HepG2 (cell line): Measurements from ENCODE around the gene SLC51B. TPM values are rescaled to one million over a fixed set of nuclear protein-coding genes. Genes with fewer than 3 reads are reported as not detected.

Experiments
- ASH2L ChIP-seq: fragments of 300-600, 200-600 bp; sonication (generic); IDR thresholded peaks from 2 replicates; pipeline ENCODE4 v1.7.0; 2017; ENCODE audit warnings: low read depth, mild to moderate bottlenecking, moderate library complexity, mixed read lengths, low read length; ENCODE audit not compliant: insufficient read length
- ETV6 ChIP-seq: sonication (generic); formaldehyde crosslinking; conservative IDR thresholded peaks from 2 replicates; pipeline ENCODE4 v1.4.0; 2020; ENCODE audit warnings: missing genetic modification reagents
- KLF13 ChIP-seq: sonication (generic); formaldehyde crosslinking; IDR thresholded peaks from 2 replicates; pipeline ENCODE4 v1.4.0; 2020; ENCODE audit warnings: mild to moderate bottlenecking, missing genetic modification reagents
- MAZ ChIP-seq, 2 experiments: sonication (generic) in 1 of 2; formaldehyde crosslinking in 1 of 2; IDR thresholded peaks; 2 replicates each; pipeline versions ENCODE4 v1.5.0 to v1.6.1; 2012 to 2020; ENCODE audit warnings: low read depth in 2 of 2, mild to moderate bottlenecking in 2 of 2, borderline replicate concordance in 1 of 2, improper control_type of control experiment in 1 of 2, low read length in 1 of 2, missing genetic modification reagents in 1 of 2, moderate library complexity in 1 of 2
- NFYB ChIP-seq: sonication (generic); formaldehyde crosslinking; IDR thresholded peaks from 2 replicates; pipeline ENCODE4 v1.4.0; 2020; ENCODE audit warnings: missing genetic modification reagents
- SRSF4 ChIP-seq: fragments of 200-400 bp; formaldehyde crosslinking; IDR thresholded peaks from one replicate; pipeline ENCODE4 v1.6.1; 2018; ENCODE audit warnings: mild to moderate bottlenecking, low read depth, low read length, moderate library complexity; ENCODE audit not compliant: poor library complexity, severe bottlenecking
- TBX2 ChIP-seq: sonication (generic); formaldehyde crosslinking; IDR thresholded peaks from 2 replicates; pipeline ENCODE4 v1.5.0; 2020; ENCODE audit warnings: missing genetic modification reagents, mild to moderate bottlenecking, borderline replicate concordance
- ZNF253 ChIP-seq: sonication (generic); formaldehyde crosslinking; IDR thresholded peaks from 2 replicates; pipeline ENCODE4 v1.8.0; 2022; ENCODE audit warnings: mild to moderate bottlenecking, missing genetic modification reagents, borderline replicate concordance
- ZNF30 ChIP-seq: sonication (generic); formaldehyde crosslinking; IDR thresholded peaks from 2 replicates; pipeline ENCODE4 v1.5.0; 2020; ENCODE audit warnings: mild to moderate bottlenecking, missing genetic modification reagents
- ZNF333 ChIP-seq: sonication (generic); formaldehyde crosslinking; IDR thresholded peaks from 2 replicates; pipeline ENCODE4 v1.4.0; 2020; ENCODE audit warnings: mild to moderate bottlenecking, missing genetic modification reagents, borderline replicate concordance
- ZNF430 ChIP-seq: sonication (generic); formaldehyde crosslinking; IDR thresholded peaks from 2 replicates; pipeline ENCODE4 v1.9.0; 2021; ENCODE audit warnings: mild to moderate bottlenecking, missing genetic modification reagents
- polyA plus RNA-seq, 8 experiments: library from polyadenylated mRNA; depleted of rRNA in 3 of 8; stranded (reverse) in 7 of 8; unstranded in 1 of 8; fragments of >200 nt; fragmentation: Illumina TruSeq in 4 of 8; extraction: Trizol in 4 of 8; gene quantifications; 2 replicates each; pipeline versions ENCODE4 v1.2.1 to v1.2.3, GENCODE V29; 2011 to 2016; ENCODE audit warnings: low read depth in 4 of 8, missing spikeins in 1 of 8, mixed read lengths in 1 of 8; ENCODE audit not compliant: insufficient read depth in 1 of 8
- total RNA-seq, 5 experiments: library from RNA; depleted of rRNA; stranded (reverse); fragments of >200 nt; fragmentation: Illumina TruSeq; extraction: Trizol; gene quantifications; 2 replicates each; pipeline ENCODE4 v1.2.3, GENCODE V29; 2016; ENCODE audit warnings: low read depth in 1 of 5
- TF ChIP-seq, protein P1 (sequence below): sonication (generic); formaldehyde crosslinking; IDR thresholded peaks from 2 replicates; pipeline ENCODE4 v1.9.0; 2021; ENCODE audit warnings: missing genetic modification reagents, mild to moderate bottlenecking, borderline replicate concordance
- TF ChIP-seq, protein P2 (sequence below): IDR thresholded peaks from 2 replicates; pipeline ENCODE4 v1.6.1; 2018; ENCODE audit warnings: missing genetic modification reagents
- TF ChIP-seq, protein P3 (sequence below): fragments of 450-650 bp; IDR thresholded peaks from 2 replicates; pipeline ENCODE4 v1.6.1; 2017
- TF ChIP-seq, protein P4 (sequence below): sonication (generic); formaldehyde crosslinking; IDR thresholded peaks from 2 replicates; pipeline ENCODE4 v1.8.1; 2022; ENCODE audit warnings: low read depth, mild to moderate bottlenecking, missing genetic modification reagents
- TF ChIP-seq, protein P5 (sequence below): sonication (generic); formaldehyde crosslinking; IDR thresholded peaks from 2 replicates; pipeline ENCODE4 v1.4.0; 2020; ENCODE audit warnings: missing genetic modification reagents
- TF ChIP-seq, protein P6 (sequence below): sonication (generic); formaldehyde crosslinking; IDR thresholded peaks from 2 replicates; pipeline ENCODE4 v1.4.0; 2020; ENCODE audit warnings: missing genetic modification reagents; ENCODE audit errors: not compliant biosample characterization

Gene SLC51B
- total and polyA plus RNA-seq, 2 of the 13 experiments (the other 11 are each of a cell fraction or from before 2014, with no cell fraction given) = 14.9 to 17.1 TPM

DNA sequence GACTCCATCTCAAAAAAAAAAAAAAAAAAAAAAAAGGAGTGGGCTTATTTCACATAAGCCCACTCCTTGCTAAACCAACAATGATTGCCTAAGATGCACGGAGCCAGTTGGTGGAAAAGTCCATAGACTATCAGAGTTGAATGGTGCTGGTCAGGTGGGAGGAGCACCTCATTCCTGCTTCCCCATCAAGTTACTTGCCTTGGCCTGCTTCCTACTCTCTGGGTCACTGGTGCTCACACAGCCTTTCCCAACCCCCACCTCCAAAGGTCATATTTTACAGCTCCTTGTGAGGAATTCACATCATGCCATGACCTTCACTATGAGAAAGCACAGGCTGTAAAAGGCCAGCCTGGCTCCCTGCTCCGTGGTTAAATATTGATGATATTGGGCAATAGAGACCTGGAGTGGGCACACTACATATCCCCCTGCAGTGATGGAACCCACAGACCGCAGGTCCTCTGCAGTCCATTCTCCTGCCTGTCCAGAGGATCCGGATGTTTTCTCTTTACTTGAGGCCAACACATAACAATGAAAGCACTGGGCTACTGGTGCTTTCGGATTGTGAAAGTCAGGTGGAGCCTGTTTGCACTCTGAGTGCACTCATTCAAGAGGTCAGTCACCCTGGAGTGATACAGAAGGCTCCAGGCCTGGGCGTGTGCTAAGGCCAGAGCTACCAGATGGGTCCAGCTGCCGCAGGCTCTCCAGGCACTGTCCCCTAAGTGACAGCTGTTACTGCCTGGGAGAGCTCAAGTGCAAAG is at the start of gene SLC51B (continued):
- TF ChIP-seq, protein P1, sequence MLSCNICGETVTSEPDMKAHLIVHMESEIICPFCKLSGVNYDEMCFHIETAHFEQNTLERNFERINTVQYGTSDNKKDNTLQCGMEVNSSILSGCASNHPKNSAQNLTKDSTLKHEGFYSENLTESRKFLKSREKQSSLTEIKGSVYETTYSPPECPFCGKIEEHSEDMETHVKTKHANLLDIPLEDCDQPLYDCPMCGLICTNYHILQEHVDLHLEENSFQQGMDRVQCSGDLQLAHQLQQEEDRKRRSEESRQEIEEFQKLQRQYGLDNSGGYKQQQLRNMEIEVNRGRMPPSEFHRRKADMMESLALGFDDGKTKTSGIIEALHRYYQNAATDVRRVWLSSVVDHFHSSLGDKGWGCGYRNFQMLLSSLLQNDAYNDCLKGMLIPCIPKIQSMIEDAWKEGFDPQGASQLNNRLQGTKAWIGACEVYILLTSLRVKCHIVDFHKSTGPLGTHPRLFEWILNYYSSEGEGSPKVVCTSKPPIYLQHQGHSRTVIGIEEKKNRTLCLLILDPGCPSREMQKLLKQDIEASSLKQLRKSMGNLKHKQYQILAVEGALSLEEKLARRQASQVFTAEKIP (CRISPR knock-in tag) = no peak
- TF ChIP-seq, protein P2, sequence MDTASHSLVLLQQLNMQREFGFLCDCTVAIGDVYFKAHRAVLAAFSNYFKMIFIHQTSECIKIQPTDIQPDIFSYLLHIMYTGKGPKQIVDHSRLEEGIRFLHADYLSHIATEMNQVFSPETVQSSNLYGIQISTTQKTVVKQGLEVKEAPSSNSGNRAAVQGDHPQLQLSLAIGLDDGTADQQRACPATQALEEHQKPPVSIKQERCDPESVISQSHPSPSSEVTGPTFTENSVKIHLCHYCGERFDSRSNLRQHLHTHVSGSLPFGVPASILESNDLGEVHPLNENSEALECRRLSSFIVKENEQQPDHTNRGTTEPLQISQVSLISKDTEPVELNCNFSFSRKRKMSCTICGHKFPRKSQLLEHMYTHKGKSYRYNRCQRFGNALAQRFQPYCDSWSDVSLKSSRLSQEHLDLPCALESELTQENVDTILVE (CRISPR knock-in tag) = peak; percentile 49; the same call in 1 of the 2 replicates
- TF ChIP-seq, protein P3, sequence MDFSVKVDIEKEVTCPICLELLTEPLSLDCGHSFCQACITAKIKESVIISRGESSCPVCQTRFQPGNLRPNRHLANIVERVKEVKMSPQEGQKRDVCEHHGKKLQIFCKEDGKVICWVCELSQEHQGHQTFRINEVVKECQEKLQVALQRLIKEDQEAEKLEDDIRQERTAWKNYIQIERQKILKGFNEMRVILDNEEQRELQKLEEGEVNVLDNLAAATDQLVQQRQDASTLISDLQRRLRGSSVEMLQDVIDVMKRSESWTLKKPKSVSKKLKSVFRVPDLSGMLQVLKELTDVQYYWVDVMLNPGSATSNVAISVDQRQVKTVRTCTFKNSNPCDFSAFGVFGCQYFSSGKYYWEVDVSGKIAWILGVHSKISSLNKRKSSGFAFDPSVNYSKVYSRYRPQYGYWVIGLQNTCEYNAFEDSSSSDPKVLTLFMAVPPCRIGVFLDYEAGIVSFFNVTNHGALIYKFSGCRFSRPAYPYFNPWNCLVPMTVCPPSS = no peak
- no peak for TF ChIP-seq SRSF4
- TF ChIP-seq ZNF333 (CRISPR knock-in tag) = no peak
- TF ChIP-seq, protein P4, sequence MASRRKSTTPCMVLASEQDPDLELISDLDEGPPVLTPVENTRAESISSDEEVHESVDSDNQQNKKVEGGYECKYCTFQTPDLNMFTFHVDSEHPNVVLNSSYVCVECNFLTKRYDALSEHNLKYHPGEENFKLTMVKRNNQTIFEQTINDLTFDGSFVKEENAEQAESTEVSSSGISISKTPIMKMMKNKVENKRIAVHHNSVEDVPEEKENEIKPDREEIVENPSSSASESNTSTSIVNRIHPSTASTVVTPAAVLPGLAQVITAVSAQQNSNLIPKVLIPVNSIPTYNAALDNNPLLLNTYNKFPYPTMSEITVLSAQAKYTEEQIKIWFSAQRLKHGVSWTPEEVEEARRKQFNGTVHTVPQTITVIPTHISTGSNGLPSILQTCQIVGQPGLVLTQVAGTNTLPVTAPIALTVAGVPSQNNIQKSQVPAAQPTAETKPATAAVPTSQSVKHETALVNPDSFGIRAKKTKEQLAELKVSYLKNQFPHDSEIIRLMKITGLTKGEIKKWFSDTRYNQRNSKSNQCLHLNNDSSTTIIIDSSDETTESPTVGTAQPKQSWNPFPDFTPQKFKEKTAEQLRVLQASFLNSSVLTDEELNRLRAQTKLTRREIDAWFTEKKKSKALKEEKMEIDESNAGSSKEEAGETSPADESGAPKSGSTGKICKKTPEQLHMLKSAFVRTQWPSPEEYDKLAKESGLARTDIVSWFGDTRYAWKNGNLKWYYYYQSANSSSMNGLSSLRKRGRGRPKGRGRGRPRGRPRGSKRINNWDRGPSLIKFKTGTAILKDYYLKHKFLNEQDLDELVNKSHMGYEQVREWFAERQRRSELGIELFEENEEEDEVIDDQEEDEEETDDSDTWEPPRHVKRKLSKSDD (CRISPR knock-in tag) = no peak; the same call in 1 of the 2 replicates
- TF ChIP-seq, protein P5, sequence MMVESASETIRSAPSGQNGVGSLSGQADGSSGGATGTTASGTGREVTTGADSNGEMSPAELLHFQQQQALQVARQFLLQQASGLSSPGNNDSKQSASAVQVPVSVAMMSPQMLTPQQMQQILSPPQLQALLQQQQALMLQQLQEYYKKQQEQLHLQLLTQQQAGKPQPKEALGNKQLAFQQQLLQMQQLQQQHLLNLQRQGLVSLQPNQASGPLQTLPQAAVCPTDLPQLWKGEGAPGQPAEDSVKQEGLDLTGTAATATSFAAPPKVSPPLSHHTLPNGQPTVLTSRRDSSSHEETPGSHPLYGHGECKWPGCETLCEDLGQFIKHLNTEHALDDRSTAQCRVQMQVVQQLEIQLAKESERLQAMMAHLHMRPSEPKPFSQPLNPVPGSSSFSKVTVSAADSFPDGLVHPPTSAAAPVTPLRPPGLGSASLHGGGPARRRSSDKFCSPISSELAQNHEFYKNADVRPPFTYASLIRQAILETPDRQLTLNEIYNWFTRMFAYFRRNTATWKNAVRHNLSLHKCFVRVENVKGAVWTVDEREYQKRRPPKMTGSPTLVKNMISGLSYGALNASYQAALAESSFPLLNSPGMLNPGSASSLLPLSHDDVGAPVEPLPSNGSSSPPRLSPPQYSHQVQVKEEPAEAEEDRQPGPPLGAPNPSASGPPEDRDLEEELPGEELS (CRISPR knock-in tag) = peak; percentile 96
- TF ChIP-seq ZNF30 (CRISPR knock-in tag) = no peak
- peak; percentile 86 for TF ChIP-seq ZNF430 (CRISPR knock-in tag)
- TF ChIP-seq MAZ (IDR thresholded peaks at IDR 0.05; ENCODE audit: borderline replicate concordance, low read depth, low read length) = no peak
- TF ChIP-seq MAZ (CRISPR knock-in tag; IDR thresholded peaks at IDR 0.05; ENCODE audit: low read depth) = peak; percentile 37; the same call in 1 of the 2 replicates
- TF ChIP-seq ZNF253 (CRISPR knock-in tag) = peak; percentile 29; the same call in 1 of the 2 replicates
- TF ChIP-seq NFYB = no peak
- TF ChIP-seq ASH2L = peak; percentile 76
- no peak for TF ChIP-seq KLF13 (CRISPR knock-in tag)
- 0 out of 2 replicates have a peak, but pooled peaks have one; percentile 24 for TF ChIP-seq ETV6 (CRISPR knock-in tag)
- TF ChIP-seq TBX2 = peak; percentile 93
- TF ChIP-seq, protein P6, sequence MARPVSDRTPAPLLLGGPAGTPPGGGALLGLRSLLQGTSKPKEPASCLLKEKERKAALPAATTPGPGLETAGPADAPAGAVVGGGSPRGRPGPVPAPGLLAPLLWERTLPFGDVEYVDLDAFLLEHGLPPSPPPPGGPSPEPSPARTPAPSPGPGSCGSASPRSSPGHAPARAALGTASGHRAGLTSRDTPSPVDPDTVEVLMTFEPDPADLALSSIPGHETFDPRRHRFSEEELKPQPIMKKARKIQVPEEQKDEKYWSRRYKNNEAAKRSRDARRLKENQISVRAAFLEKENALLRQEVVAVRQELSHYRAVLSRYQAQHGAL (CRISPR knock-in tag) = no peak
